Measurements from ENCODE around the gene ABHD6.
"Not testable (repeated sequence)": the region's sequence is repeated elsewhere in the genome, so short reads cannot be mapped to it uniquely, and the experiment has no call there.

Gene ABHD6

DNA sequence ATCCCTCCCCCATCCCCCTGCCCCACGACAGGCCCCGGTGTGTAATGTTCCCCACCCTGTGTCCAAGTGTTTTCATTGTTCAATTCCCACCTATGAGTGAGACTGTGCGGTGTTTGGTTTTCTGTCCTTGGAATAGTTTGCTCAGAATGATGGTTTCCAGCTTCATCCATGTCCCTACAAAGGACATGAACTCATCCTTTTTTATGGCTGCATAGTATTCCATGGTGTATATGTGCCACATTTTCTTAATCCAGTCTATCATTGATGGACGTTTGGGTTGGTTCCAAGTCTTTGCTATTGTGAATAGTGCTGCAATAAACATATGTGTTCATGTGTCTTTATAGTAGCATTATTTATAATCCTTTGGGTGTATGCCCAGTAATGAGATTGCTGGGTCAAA is 5.3 kb downstream of the ABHD6 start:
- DNase-seq (ENCODE audit: low spot score) = not testable (repeated sequence)

DNA sequence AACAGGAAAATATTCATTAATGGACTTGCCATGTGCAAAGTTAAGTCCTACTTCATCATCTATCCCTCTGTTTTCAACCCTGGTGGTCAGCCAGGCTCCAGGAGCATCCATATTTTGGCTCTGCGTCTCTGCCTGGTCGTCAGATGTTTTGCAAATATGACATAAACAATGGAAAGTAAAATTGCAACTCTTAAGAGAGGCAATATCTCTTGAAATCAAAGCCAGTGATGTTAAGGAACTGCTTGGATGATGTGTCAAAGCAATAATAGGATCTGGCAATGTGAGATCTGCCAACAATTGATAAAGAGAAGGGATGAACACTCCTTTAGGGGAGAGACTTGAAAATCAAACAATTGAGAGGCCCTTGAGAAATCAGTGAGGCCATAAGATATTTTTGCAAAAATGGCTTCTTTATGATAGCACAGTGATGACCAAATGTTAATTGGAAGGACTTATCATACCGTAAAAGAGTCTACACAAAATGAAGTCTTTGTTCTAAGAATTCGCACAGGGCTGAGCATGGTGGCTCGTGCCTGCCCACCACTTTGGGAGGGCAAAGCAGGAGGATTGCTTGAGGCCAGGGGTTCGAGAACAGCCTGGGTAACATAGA is 6.5 kb downstream of the ABHD6 start:
- DNase-seq (ENCODE audit: low spot score) = no peak

DNA sequence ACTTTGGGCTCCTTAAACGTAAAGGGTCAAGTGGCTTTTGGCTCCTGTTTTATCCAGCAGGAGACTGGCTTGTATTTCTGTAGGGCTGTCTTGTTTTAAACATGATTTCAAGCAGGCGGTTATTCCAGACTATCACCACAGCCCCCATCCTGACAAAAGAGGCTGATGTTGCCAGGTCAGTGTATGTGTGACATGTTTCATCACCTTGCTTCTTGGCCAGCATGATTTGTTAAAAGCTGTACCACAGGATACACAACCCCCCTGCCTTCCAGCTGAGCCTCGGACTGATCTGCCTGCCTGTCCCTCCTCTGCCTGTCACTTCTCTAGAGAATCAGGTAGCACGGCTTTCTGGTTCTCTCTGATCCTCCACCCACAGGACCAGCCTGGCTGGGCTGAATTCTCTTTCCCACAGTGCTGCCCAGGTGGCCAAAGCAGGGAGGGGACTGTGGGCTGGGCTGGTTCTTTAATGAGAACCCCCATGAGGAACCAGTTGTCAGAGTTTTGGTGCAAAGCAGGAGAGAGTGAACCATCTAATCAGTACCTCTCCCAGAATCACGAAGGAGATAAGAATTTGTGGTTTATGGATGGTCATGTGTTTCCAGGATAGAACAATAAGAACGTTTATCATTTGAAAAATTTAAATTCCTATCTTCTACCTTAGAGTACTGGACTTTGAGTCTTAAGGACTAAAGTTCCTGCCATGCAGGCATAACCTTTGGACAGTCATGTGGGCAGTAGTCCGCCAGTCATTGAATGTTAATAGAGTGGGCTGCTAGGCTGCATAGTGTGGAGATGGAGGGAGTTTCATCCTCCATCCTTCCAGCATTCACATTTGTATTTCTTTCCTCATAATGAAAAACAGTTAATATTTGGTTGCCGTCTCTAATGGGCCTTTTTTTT is 8.8 kb downstream of the ABHD6 start:
- DNase-seq (ENCODE audit: low spot score) = no peak

DNA sequence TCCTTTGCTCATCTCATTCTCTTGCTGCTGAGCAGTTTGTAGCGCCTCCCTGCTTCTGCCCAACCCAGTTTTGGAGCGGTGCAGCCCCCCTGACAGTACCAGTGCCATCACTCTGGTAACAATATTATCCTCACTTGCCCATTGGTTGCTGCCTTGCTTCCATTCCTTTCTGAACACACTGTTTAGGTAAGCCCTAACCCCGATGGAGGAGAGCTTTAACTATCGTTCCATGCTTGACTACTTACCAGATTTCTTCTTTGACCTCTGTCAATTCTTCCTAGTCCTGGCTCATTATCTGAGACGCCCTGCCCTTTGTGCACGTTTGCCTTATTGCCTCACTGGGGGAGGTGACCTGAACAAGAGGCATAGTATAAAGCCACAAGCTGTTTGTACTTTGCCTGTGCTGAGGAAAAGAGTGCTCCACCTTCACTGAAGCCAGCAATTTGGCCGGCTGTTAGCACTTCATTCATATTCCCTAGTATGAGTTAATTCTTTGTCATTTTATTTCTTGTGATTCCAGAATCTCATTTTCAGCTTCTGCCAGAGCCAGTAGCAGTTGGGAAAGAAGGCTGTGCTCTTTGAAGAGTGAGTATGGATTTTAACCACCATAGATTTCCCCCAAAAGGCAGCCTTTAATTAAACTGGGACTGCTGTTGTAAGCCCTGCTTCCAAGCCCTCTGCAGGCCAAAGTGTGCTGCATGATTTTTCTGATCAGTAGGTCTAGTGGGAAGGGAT is 11.9 kb downstream of the ABHD6 start:
- DNase-seq (ENCODE audit: low spot score) = no peak

DNA sequence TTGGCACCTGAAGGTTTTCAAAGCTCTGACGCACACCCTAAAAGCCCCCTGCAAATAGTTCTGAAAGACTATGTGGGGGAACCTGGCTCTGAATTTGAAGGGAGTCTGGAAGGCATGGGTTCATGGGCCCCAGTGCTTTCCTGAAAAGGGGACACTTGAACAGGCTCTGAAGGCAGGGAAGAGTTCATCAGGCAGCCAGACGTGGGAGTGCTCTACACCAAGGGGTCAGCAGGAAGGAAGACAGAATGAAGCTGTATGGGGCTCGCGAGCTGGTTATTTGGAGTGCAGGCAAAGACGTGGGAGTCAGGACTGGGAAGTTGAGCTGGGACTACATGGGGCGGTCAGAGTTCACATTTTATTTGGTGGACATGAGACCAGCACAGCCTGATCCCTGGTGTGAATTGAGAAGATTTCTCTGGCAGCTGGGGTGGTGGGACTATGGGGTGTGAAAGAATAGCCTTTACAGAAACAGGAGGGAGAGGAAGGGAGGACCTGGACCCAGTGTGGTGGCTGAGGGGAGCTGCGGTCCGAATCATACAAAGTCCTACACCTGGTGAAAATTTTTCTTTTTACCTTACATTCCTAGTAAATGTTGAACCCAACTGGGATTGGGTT is 12.6 kb downstream of the ABHD6 start:
- DNase-seq (ENCODE audit: low spot score) = no peak

DNA sequence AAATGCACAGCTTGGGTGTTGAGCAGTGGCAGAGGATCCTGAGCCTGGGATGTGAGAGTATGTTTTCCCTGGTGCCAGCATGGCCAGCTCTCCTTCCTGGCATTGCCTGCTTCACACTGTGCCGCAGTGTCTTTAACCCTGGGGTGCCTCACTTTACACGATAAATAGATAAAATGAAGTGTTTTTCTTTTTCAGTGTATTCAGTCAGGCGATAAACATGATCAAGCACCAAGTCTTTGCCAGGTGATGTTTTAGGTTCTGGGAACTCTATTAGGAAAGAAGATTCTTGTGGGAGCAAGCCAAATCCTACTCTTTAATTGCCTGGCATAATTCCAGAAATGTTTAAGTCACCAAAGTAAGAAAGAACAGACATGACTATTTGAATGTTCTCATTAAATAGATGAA is 14.0 kb downstream of the ABHD6 start:
- no peak for DNase-seq (ENCODE audit: low spot score)

DNA sequence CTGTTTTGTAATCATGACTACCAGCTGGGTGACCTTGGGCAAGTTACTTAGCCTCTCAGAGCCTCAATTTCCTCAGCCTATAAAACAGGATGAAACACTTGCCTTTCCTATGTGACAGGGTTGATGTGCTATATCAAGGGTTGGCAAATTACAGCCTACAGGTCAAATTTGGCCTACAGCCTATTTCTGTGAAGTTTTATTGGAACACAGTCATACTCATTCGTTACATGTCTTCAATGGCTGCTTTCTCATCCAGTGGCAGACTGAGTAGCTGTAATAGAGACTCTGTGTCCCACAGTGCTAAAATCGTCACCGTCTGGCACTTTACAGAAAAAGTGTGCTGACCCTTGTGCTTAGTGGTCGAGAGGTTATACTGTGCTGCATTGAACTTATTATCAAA is 16.6 kb downstream of the ABHD6 start:
- no peak for DNase-seq (ENCODE audit: low spot score)

DNA sequence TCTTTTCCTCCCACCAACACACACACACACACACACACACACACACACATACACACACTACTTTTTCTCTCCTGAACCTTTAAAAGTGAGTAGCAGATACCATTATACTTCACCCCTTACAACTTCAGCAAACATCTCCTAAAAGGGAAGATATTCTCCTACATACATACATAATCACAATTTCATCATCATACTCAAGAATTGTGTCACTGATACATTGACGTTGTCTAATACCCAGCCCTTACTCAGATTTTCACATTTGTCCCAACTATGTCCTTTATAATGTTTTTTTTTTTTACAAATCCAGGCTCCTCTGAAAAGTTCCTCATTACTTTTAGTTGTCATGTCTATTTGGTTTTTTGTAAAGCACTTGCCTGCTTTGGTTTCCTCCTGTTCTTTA is 18.5 kb downstream of the ABHD6 start:
- DNase-seq (ENCODE audit: low spot score) = no peak

DNA sequence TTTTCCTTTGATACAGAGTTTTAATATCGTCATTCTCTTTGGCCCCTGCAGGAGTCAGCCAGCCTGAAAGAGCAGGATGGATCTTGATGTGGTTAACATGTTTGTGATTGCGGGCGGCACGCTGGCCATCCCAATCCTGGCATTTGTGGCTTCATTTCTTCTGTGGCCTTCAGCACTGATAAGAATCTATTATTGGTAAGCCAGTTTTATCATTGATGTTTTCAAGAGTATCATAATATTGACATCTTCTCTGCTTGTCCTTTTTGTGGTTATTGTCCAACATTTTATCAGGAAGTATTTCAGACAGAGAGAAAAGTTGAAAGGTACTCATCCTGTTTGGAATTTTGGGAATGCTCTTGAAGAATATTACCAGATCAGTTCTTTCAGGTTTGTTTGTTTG is 18.9 kb downstream of the ABHD6 start:
- no peak for DNase-seq (ENCODE audit: low spot score)

DNA sequence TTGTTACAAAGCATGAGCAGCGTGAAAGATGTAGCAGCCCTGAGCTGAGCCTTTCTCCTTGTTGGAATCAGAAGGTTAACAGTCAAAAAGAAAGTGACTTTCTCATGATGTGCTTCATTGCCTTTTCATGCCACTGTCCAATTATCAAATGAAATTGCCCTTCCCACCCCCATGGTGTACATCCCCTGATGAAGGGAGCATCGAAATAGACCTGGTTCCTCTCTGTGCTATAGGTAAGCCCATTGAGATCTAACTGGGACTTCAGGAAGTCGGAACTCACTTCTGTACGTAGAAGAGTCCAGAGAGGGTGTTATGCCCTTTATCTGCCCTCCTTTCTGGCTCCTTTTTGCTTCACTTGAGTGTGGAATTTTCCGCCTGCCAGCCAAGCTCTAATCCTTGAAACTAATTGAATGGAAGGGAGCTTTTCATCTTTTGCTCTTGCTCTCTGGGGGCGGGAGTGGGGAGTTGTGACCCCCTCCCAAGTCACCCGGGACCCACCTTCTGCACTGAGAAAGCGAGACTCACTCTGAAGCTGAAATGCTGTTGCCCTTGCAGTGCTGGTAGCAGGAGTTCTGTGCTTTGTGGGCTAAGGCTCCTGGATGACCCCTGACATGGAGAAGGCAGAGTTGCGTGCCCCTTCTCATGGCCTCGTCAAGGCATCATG is 20.9 kb downstream of the ABHD6 start:
- no peak for DNase-seq (ENCODE audit: low spot score)

DNA sequence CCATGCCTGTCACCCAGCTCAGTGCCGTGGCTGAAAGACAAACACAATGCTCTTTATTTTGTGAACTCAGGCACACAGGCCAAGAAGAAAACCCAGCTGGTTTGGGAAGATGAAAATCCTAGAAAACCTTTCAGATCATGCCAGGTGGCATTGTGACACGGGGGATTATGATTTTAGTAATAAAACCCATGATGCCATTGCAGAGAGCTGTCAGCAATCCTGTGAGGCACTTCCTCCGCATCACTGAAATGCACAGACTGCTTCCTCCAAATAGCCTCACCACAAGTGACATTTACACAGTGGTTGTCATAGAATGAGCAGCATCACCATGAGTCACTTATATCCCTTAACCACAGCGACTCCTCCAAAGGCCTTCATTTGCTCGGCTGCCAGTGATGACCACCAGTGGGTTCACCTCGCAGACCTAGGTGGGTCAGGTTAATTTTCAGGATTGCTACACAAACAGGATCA is 22.7 kb downstream of the ABHD6 start:
- DNase-seq (ENCODE audit: low spot score) = peak; percentile 86

DNA sequence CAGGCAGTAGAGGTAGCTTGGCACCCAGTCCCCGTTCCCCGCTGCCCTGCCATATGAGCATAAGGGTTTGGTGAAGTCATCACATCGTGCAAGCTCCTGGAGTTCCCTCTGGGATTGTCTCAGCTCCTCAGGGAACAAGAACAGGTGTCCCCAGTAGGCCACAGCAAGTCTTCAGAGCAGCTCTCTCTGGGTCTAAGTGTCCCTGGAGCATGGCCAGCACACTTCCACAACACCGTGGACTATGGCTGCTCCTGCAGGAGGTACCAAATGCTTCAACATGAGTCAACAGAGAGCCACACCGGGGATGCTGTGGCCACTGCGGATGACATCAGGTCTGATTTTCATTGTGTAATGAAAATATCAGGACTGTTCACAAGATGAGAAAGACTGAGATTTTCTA is 23.1 kb downstream of the ABHD6 start:
- no peak for DNase-seq (ENCODE audit: low spot score)

DNA sequence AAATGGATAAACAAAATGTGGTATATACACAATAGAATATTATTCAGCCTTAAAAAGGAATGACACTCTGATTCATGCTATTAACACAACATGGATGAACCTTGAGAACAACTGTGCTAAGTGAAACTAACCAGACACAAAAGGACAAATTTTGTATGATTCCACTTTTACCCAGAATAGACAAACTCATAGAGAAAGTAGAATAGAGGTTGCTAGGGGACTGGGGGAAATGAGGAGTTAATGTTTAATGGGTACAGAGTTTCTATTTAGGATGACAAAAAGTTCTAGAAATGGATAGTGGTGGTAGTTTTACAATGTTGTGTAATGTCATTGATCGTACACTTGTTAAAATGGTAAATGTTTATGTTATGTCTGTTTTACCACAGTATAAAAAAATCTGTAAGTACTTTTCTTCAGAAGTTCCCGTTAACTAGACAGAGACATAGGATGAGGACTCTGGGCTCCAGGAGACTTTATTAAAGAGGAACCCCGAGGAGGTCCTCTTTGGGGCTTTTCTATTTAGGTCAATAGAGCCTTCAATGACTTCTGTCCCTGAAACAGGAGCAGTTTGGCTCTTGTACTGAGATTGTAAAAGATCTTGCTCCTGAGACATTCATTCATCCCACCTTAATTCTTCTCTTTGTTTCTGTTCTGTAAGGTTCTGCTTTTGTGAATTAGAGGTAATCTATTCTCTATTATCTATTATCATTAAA is 24.5 kb downstream of the ABHD6 start:
- DNase-seq (ENCODE audit: low spot score) = no peak

DNA sequence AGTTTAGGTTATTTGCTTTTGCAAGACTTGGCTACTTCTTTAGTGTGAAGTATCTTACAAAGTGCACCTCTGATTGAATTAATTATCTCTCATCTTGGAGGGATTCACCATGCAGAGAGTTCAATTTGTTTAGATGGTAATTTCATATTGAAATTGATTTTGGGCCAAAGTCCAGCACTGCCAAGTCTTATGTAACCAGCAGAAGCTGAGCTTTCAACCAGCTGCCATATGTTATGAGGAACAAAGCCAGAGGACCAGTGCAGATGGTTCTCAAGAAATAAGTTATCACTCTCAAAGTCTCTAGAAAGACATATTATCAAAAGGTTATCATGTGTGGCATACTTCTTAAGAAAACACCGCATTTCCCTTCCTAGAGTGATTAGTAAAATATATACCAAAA is 29.0 kb downstream of the ABHD6 start:
- no peak for DNase-seq (ENCODE audit: low spot score)

DNA sequence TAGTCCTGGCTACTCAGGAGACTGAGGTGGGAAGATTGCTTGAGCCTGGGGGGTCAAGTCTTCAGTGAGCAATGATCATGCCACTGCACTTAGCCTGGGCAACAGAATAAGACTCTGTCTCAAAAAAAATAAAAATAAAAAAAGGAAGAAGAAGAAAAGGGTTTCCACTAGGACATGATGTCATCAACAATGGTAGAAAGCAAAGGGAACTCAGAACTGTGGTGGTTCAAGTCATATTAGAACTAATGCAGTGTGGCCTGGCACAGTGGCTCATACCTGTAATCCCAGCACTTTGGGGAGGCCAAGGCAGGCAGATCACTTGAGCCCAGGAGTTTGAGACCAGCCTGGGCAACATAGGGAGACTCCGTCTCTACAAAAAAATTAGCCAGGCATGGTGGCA is 30.0 kb downstream of the ABHD6 start:
- not testable (repeated sequence) for DNase-seq (ENCODE audit: low spot score)

DNA sequence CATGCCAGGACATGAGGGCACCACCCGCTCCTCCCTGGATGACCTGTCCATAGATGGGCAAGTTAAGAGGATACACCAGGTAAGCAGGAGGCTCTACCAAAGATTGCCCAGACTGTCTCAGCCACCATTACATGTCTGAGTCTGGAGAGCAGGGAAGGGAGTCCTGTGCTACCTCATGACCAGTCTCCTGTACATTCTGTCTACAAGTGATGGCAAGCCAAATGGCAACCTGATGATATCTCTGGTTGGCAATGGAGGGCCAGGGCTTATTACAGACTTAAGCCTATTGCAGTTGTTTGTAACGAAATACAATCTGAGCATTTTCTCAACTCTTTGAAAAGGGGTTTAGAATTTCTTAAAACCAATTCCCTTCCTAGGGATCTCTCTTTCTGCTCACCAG is 31.8 kb downstream of the ABHD6 start:
- no peak for DNase-seq (ENCODE audit: low spot score)

DNA sequence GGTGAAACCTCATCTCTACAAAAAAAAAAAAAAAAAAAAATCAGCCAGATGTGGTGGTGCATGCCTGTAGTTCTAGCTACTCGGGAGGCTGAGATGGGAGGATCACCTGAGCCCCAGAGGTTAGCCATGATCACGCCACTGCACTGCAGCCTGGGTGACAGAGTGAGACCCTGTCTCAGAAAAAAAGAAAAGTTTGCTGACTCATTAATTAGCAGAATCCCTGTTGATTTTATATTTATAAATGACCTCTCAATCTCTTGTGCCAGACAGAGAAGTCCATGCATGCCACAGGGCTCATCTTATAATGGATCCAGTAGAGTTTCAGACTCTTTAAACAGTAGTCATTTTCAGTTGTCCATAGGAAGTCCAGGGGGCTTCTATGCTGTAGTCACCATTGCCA is 32.9 kb downstream of the ABHD6 start:
- DNase-seq (ENCODE audit: low spot score) = no peak

DNA sequence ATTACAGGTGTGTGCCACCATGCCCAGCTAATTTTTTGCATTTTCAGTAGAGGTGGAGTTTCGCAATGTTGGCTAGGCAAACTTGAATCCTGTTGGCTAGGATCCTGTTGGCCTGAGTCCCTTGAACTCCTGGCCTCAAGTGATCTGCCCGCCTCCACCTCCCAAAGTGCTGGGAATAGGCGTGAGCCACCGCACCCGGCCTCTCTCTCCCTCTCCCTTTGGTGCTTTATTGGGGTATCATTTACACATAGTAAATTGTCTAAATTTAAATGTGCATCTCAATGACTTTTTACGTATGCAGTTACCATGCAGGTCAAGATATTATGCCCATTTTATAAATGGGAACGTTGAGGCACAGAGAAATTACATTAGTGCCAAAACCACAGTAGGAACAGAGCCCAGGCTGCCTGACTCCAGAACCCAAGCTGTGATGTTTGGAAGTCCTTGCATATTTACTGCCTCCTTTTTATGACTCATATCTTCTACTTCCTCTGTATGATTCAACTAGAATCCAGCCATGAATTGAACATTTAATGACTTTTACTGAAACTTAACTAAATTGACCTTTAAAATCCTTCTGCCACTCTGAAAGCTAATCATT is 34.4 kb downstream of the ABHD6 start:
- DNase-seq (ENCODE audit: low spot score) = peak; percentile 92

DNA sequence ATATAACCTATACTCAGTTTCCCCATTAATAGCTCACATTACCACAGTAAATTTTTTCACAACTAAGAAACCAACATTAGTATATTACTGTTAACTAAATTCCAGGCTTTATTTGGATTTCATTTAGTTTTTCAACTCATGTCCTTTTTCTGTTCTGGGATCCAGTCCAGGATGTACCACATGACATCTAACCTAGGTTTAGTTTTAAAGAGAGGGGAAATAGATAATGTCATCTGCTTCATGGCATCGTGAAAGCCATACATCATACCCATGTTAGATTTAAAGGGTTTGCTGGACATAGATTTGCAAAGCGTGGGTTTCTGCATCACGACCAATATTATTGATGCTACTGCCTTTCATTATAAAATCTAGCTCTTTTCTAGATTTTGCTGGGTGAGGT is 35.3 kb downstream of the ABHD6 start:
- no peak for DNase-seq (ENCODE audit: low spot score)

DNA sequence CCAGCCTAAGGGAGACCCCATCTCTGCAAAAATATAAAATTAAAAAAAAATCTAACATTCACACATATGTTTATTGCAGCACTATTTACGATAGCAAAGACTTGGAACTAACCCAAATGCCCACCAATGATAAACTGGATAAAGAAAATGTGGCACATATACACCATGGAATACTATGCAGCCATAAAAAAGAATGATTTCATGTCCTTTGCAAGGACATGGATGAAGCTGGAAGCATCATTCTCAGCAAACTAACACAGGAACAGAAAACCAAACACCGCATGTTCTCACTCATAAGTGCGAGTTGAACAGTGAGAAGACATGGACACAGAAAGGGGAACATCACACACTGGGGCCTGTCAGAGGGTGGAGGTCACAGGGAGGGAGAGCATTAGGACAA is 35.8 kb downstream of the ABHD6 start:
- DNase-seq (ENCODE audit: low spot score) = not testable (repeated sequence)
